Prostate gland (tissue), 2 donors: ENCODE data around the gene LAIR1.

Source experiments
- CTCF ChIP-seq, 4 experiments: fragments of 200-600 bp in 2 of 4; fragments of 450-650 bp in 2 of 4; sonication (generic) in 2 of 4; IDR thresholded peaks; 1 replicate in 3 of 4; 2 replicates in 1 of 4; pipeline ENCODE4 v1.5.1; 2016 to 2019; ENCODE audit warnings: antibody characterized with exemption in 4 of 4, mild to moderate bottlenecking in 2 of 4, moderate library complexity in 2 of 4
- POLR2A ChIP-seq: fragments of 450-650 bp; IDR thresholded peaks from one replicate; pipeline ENCODE4 v1.6.1; 2016; ENCODE audit warnings: antibody characterized with exemption, mild to moderate bottlenecking
- POLR2AphosphoS5 ChIP-seq: sonication (generic); formaldehyde crosslinking; IDR thresholded peaks from one replicate; pipeline ENCODE4 v1.6.1; 2017; ENCODE audit warnings: antibody characterized with exemption

DNA sequence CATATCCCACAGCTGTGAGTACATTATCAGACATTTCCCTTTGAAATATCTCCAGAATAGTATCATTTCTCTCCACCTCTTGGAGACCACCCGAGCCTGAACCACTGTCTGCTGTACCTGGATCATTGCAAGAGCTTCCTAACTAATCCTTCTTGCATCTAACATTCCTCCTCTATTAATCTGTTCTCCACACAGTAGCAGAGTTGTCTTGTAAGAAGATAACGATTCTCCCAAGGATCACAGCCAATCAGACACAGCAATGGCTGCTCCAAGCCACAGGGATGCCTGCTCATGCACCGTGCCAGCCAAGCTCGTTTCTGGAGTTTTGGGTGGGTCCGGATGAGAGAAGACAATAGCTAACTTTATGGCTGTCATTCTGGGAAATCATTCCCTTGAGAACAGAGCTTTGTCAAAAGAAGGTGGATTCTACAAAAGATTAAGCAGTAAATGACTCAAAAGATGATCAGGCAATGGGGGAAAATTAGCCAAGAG, 14.5 kb upstream of the LAIR1 start:
- TF ChIP-seq POLR2AphosphoS5 (no peak), CTCF (IDR thresholded peaks at IDR 0.05) (no peak), POLR2A (no peak)
